GM12873 (cell line): ENCODE measurements around the gene PTPRN2.

Source experiments
- TF ChIP-seq, protein P1 (sequence below): IDR thresholded peaks from 2 replicates; pipeline ENCODE4 v1.5.1; 2012; ENCODE audit warnings: low read depth, mild to moderate bottlenecking, moderate library complexity, low read length, control low read depth; ENCODE audit not compliant: insufficient read depth; ENCODE audit errors: missing control alignments

The PTPRN2 gene

DNA sequence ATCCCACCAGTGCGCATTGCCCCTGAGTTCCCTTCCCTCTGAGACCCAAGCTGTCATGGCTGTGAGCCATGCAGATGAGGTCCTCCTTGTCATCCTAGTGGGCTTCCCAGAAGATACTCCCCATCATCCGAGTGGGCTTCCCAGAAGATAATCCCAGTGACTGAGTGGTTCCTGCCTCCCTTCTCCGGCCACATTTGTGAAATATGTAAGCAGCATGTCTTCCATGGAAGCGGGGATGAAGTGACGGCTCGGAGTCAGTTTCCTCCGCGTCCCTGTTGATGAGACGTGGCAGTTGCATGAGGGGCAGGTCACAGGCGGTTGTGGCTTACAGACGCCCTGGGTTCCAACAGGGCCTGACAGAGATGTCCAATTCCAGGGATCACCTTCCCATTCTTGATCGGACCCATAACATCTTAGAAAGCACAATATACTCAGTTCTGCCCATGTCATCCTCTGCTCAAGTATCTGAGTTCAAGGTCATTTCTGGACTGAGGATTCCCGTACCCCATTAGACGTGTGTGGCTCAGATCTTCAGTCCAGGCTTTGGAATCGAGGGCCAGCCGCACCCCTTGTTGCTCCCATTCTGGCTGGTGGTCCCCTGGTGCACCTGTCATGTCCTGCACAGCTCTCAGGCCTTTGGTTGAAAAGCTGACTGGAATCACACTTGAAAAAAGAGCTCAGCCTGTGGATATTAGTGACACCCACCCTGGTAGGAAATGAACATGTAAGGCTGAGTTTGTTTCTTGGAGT lies 166.9 kb downstream of the PTPRN2 start:
- TF ChIP-seq, protein P1, sequence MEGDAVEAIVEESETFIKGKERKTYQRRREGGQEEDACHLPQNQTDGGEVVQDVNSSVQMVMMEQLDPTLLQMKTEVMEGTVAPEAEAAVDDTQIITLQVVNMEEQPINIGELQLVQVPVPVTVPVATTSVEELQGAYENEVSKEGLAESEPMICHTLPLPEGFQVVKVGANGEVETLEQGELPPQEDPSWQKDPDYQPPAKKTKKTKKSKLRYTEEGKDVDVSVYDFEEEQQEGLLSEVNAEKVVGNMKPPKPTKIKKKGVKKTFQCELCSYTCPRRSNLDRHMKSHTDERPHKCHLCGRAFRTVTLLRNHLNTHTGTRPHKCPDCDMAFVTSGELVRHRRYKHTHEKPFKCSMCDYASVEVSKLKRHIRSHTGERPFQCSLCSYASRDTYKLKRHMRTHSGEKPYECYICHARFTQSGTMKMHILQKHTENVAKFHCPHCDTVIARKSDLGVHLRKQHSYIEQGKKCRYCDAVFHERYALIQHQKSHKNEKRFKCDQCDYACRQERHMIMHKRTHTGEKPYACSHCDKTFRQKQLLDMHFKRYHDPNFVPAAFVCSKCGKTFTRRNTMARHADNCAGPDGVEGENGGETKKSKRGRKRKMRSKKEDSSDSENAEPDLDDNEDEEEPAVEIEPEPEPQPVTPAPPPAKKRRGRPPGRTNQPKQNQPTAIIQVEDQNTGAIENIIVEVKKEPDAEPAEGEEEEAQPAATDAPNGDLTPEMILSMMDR = no peak

DNA sequence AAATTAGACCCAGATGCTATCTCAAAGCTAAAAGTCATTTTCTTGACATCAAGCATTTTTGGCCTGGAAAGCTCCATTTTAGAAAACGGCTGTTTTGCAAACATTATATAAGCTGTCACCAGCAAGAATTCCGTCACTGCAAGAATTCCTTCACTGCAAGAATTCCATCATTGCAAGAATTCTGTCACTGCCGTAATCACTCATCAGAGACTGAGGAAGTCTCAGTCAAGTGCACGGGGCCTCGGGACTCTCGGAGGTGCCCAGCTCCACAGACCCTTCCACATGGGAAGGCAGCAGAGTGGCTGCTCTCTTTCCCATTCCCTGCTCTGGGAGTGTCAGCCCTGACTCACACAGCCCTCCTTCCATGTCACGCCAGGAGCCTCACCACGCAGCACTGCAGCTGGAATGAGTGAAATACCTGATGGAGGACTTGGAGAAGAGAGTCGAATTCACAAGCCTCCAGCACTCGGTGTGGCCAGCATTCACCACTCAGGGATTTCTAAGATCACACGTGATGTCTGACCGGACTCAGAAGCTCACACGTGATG lies 168.3 kb downstream of the PTPRN2 start:
- TF ChIP-seq, protein P1 = no peak

DNA sequence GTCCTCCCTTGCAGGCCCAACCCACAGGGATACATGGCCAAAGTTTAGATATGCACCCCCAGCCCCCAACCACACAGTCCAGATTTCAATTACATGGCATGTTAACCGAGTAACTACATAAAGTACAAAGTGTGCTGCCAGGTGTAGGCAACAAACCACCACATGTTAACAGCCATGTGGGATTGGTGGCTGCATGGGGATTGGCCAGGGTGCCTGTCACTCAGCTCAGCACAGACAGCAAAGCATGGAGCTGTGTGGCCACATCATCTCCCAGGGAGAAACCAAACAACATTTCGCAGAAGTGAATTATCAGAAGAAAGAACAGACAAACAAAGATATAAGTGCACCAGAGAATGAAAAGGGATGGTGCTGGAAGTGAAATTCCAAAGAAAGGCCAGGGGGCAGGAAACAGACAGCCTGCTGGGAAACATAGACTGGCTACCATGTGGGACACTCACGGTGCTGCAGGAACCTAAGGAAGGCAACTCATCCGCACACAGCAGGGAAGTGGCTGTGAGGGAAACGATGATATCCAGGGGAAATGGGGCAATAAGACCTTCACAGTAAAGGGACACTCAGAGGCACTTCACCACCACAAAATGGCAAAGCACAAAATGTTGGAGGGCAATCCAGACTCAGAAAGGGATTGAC lies 171.2 kb downstream of the PTPRN2 start:
- TF ChIP-seq, protein P1 = no peak

DNA sequence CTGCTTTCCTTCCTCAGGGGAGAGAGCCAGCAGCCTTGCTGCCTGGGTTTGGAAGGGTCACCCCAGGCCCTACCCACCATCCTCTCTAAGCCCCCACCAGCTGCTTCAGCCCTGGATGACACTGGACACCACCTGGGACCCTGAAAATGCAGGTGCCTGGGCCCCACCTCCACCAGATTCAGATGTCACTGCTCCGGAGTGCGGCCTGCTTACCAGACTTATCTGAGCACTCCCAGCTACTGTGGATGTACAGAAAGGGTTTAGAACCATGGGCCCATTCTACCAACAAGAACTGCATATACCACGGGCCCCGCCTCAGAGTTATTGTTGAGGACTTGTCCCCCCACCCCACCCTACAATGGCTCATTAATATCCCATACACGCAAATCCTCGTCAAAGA lies 172.3 kb downstream of the PTPRN2 start:
- TF ChIP-seq, protein P1 = no peak

DNA sequence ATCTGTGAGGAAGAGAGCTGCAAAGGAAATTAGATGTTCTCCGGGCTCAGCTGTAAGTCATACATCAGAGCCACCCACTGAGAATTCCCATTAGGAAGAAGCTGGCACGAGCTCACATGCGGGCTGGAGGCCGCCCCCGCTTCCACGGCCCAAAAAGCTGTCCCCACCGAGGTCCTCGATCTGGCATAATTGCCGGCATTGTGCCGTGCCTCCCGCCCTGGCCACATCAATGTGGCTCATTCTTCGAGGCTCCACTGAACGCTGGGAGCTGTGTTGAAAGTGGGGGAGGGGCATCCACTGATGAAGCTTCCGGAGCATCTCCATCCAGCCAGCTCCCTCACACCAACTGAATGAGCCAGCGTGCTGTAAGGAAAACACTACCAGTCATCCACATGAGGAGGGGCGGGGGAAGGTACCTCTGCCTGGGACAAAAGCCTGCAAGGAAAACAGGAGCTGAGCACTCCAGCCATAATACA lies 173.1 kb downstream of the PTPRN2 start:
- TF ChIP-seq, protein P1 = no peak

DNA sequence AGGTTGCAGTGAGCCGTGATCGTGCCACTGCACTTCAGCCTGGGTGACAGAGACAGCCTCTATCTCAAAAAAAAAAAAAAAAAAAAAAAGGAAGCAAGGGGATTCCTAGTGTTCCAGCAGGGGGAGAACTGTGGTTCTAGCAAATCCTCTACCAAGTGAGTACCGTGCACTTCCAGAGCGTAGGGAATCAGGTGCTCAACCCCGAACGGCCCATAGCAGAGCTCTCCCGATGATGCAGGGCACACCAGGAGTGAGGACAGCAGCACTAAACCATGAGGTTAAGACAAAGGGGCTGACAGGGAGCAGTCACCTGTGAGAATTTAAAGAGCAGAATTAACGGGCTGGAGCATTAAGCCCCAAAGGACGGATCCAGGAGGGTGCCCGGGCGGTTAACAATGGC lies 173.6 kb downstream of the PTPRN2 start:
- TF ChIP-seq, protein P1 = no peak

DNA sequence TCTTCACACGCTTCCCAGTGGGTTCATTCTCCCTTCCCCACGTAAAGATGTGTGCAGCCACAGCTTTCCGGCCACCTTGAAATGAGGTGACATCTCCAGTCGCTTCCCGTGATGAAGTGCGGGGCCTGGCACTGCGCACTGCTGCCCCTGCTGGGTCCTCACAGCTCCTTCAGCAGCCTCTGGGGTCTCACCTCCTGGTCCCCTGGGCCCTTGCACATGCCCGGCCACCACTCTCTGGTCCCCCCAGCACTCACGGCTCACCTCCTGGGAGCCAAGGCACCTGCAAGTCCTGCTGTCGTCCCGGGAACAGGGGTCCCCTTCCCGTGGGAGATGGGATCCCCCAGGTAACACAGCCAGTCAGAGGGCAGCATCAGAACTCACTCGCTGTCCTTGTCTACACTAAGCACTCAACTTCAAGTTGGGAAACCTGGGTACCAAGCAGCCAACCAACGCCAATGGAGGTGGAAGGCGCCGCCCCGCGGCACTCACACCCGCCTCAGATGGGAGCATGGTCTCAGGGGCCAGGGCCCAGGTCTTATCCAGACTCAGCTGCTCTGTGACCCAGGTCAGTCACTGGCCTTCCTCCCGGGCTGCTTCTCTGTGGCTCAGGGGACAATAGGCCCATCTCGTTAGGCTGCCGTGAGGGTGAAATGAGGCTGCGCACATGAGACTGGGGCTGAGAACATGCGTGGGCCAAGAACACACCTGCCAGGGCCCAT lies 176.2 kb downstream of the PTPRN2 start:
- TF ChIP-seq, protein P1 = no peak
